Measurements from ENCODE around the gene PHKG1.
A peak's percentile ranks its signal among the peaks of the same experiment; 100 is the strongest.
"Not testable (repeated sequence)": the region's sequence is repeated elsewhere in the genome, so short reads cannot be mapped to it uniquely, and the experiment has no call there.

PHKG1 gene

GRCh38 chr7:56083150-56083785 is 9.5 kb downstream of the PHKG1 start:
- DNase-seq (ENCODE audit: low read depth), result no peak

DNA sequence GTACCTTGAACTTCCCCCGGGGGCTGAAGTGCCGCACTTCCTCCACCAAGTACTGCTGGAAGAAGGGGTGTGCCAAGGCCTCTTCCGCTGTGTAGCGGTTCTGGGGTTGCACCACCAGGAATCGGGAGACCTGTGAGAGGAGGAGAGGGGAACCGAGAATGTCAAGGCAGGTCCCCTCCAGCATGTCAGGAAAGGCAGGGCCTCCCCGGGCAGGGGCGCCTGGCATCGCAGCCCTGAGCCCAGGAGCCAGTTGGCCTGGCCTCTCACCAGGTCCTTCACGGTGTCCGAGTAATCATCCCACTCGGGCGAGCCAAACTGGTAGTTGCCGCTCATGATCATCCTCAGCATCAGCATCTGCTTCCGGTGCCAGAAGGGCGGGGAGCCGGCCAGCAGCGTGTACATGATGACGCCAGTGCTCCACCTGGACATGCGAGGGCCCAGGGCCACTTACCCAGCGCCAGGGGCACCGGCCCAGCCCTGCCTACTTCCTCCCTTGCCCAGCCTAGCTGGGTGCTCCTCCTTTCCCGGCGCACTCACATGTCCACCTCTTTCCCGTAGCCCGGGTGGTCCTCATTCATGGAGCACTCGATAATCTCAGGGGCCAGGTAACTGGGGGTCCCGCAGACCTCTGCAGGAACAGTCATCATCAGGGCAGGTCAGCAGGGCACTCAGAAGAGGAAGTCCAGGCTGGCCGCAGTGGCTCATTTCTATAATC is 11.0 kb downstream of the PHKG1 start:
- no peak for DNase-seq (ENCODE audit: low read depth)

GRCh38 chr7:56080726-56081435 is 11.9 kb downstream of the PHKG1 start:
- DNase-seq (ENCODE audit: low read depth), result not testable (repeated sequence)

DNA sequence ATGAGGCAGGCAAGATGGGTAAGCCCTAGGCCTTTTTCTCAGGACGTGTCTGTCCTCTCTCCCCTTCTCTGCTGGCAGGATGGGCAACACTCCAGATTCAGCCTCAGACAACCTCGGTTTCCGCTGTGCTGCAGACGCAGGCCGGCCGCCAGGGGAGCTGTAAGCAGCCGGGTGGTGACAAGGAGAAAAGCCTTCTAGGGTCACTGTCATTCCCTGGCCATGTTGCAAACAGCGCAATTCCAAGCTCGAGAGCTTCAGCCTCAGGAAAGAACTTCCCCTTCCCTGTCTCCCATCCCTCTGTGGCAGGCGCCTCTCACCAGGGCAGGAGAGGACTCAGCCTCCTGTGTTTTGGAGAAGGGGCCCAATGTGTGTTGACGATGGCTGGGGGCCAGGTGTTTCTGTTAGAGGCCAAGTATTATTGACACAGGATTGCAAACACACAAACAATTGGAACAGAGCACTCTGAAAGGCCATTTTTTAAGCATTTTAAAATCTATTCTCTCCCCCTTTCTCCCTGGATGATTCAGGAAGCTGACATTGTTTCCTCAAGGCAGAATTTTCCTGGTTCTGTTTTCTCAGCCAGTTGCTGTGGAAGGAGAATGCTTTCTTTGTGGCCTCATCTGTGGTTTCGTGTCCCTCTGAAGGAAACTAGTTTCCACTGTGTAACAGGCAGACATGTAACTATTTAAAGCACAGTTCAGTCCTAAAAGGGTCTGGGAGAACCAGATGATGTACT is 13.1 kb downstream of the PHKG1 start:
- DNase-seq (ENCODE audit: low read depth), result peak; percentile 90

GRCh38 chr7:56078196-56078595 is 14.6 kb downstream of the PHKG1 start:
- no peak for DNase-seq (ENCODE audit: low read depth)

- DNase-seq (ENCODE audit: low read depth), result no peak
Observed at GRCh38 chr7:56077681-56078080, 15.1 kb downstream of the PHKG1 start.

DNA sequence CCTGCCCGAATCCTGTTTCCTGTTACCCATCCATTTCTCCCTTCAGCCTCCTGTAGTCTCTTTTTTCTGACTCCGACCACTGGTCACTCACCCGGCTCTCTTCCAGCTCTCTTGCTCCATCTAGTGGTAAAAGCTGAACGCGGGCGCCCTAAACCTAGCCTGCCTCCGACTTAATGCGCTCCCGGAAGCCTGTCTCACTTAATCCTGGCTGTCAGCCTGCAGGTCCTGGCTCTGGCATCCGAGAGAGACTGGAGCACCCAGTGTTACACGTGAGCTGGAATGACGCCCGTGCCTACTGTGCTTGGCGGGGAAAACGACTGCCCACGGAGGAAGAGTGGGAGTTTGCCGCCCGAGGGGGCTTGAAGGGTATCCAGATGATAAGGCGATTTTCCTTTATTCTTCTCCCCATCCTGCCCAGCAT is 18.4 kb downstream of the PHKG1 start:
- DNase-seq (ENCODE audit: low read depth), result peak; percentile 71

DNA sequence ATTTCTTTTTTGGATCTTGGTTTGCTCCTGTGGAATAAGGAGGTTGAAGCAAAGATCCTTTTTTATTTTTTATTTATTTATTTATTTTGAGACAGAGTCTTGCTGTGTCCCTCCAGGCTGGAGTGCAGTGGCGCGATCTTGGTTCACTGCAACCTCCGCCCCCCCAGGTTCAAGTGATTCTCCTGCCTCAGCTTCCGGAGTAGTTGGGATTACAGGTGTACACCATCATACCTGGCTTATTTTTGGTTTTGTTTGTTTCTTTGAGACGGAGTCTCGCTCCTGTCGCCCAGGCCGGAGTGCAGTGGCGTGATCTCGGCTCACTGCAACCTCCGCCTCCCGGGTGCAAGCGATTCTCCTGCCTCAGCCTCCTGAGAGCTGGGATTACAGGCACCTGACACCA is 26.4 kb downstream of the PHKG1 start:
- DNase-seq (ENCODE audit: low read depth), result not testable (repeated sequence)

GRCh38 chr7:56063882-56064625 is 28.7 kb downstream of the PHKG1 start, which contains the start of gene SUMF2:
TSS of gene SUMF2 (plus strand) at chr7:56064286. CDS start at chr7:56064312, 26 bp downstream.
- peak; percentile 88 for DNase-seq (ENCODE audit: low read depth)

GRCh38 chr7:56063500-56063881 is 29.3 kb downstream of the PHKG1 start:
- no peak for DNase-seq (ENCODE audit: low read depth)

GRCh38 chr7:56062382-56062781 is 30.4 kb downstream of the PHKG1 start:
- DNase-seq (ENCODE audit: low read depth), result no peak

- DNase-seq (ENCODE audit: low read depth), result no peak
Observed at GRCh38 chr7:56053993-56054392, 38.8 kb downstream of the PHKG1 start.

DNA sequence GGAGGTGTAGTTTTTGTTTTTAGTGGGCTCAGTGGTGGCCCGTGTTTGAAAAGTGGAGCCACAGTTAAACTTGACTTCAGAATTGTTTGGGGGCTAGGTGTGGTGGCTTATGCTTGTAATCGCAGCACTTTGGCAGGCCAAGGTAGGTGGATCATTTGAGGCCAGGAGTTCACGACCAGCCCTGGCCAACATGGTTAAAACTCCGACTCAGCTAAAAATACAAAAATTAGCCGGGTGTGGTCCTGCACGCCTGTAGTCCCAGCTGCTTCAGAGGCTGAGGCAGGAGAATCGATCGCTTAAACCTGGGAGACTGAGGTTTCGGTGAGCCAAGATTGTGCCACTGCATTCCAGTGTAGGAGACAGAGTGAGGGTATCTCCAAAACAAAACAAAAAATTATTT is 39.4 kb downstream of the PHKG1 start:
- DNase-seq (ENCODE audit: low read depth), result no peak

DNA sequence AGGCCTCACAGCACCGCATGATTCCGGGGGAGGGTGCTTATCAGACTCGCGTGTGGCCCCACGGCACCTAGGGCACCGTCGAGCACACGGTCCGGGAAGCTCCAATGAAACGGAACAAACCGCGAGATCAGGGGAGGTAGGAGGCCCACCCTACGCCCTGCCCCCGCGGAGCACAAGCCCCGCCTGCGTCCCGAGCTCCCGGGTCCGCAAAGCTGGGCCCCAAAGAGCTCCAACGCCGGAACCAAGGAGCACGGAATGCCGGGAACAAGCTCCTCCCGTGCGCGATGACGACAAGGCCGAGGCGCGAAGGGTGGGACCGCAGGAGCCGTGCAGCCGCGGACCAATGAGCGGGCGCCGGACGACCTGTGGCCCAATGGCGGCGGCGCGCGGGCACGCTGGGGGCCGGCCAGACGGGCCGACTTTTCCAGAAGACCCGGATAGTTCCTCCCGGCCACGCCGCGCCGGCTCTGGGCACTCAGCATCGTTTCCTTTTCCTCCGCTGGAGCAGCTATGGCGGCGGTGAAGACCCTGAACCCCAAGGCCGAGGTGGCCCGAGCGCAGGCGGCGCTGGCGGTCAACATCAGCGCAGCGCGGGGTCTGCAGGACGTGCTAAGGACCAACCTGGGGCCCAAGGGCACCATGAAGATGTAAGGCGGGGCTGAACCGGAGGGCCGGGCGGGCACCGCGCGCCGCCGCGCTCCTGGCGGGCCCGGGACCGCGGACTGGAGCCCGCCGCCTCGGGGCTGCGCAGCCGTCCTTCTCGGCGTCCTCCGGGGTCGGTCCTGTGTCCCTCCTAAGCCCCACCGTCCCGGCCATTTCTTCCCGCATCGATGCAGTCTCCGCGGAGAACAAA is 41.2 kb downstream of the PHKG1 start, which contains the start of the genes CCT6A and PSPH:
Gene CCT6A, plus strand, starts transcription at position 427 of the 853 bp plus-strand sequence. Its CDS starts 84 bp downstream, at position 511.
Gene PSPH, minus strand, starts transcription at position 106 of the 853 bp plus-strand sequence. CDS start 30,232 bp downstream, outside the sequence.
- DNase-seq (ENCODE audit: low read depth), result peak; percentile 99

DNA sequence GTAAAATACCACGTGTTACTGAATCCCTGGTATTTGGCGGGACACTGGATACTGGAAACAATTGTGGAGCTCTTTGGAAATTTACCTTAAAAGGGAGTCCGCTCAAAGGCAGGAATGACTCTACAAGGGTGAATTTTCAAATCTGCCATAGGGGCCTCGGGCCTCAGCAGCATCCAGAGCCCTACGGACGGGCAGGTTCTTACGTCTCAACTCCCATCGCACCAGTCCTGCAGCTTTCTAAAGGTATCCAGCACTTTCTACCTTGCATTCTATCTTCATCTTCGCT is 41.8 kb downstream of the PHKG1 start:
- no peak for DNase-seq (ENCODE audit: low read depth)

- not testable (repeated sequence) for DNase-seq (ENCODE audit: low read depth)
Observed at GRCh38 chr7:56048763-56049162, 44.0 kb downstream of the PHKG1 start.

DNA sequence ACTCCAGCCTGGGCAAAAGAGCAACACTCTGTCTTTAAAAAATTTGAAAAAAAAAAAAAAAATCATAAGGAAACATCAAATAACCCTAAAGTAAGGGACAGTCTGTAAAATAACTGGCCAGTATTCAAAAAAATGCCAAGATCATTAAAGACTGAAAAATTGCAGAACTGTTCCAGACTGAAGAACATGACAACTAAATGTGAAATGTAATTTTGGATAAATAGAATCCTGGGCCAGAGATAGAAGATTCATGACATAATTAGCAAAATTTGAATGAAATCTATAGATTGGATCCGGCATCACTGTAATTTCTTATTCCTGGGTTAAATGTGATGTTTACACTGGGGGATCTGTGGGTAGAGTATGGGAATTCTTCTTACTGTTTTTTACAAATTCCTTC is 44.5 kb downstream of the PHKG1 start:
- no peak for DNase-seq (ENCODE audit: low read depth)

- not testable (repeated sequence) for DNase-seq (ENCODE audit: low read depth)
Observed at GRCh38 chr7:56047446-56048116, 45.2 kb downstream of the PHKG1 start.

DNA sequence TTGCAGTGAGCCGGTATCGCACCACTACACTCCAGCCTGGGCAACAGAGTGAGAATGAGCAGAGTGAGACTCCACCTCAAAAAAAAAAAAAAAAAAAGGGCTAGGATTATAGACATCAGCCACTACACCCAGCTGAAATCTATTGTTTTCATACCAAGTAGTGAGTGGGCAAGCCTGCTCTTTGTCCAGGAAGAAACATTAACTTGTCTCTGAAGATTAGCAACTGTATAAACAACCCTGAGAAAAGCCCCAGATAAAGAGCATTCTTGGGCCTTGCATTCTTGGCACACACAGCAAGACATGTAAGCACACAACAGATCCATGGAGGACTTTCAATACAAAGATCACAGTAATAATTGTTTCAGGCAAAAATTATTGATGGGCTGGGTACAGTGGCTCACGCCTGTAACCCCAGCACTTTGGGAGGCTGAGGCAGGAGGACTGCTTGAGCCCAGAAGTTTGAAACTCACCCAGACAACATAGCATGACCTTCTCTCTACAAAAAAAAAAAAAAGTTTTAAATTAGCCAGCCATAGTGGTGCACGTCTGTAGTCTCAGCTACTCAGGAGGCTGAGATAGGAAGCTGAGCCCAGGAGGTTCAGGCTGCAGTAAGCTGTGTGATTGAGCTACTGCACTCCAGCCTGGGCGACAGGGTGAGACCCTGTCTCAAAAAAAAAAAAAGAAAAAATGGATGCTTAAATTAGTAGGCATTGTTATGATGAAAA is 45.9 kb downstream of the PHKG1 start:
- DNase-seq (ENCODE audit: low read depth), result peak; percentile 81
